Fibroblast of lung (primary cell): ENCODE data around the gene RHBDF2. TPM values are rescaled to one million over a fixed set of nuclear protein-coding genes. Genes with fewer than 3 reads are reported as not detected.

ENCODE experiments used
- DNase-seq, 2 donors: peaks; one replicate each; pipeline versions ENCODE4 v3.0.0 to v3.0.0-alpha.2; 2010; ENCODE audit warnings: low read depth in 2 of 2
- H2AFZ ChIP-seq: 2 replicates; pipeline ENCODE4 v1.5.1; 2012; ENCODE audit warnings: low read length, control low read depth, inconsistent platforms
- H3K27ac ChIP-seq: 2 replicates; pipeline ENCODE4 v1.5.1; 2011; ENCODE audit warnings: low read length, control low read depth; ENCODE audit not compliant: insufficient read depth
- H3K27me3 ChIP-seq: 2 replicates; pipeline ENCODE4 v1.5.1; 2011; ENCODE audit warnings: mild to moderate bottlenecking, low read length; ENCODE audit not compliant: control insufficient read depth, insufficient read depth
- H3K36me3 ChIP-seq: 2 replicates; pipeline ENCODE4 v1.5.1; 2011; ENCODE audit warnings: low read length; ENCODE audit not compliant: control insufficient read depth, insufficient read depth
- H3K4me1 ChIP-seq: 2 replicates; pipeline ENCODE4 v1.5.1; 2011; ENCODE audit warnings: low read length; ENCODE audit not compliant: control insufficient read depth, insufficient read depth; ENCODE audit errors: extremely low read depth
- H3K4me2 ChIP-seq: 2 replicates; pipeline ENCODE4 v1.5.1; 2011; ENCODE audit warnings: low read length, control low read depth; ENCODE audit not compliant: insufficient read depth; ENCODE audit errors: extremely low read depth
- H3K4me3 ChIP-seq, 4 experiments: fragments of 200-600 bp in 1 of 4; sonication (generic) in 1 of 4; replicated peaks in 1 of 4; 2 replicates each; pipeline ENCODE4 v1.5.1; 2011 to 2016; ENCODE audit warnings: low read length in 4 of 4, low read depth in 3 of 4, mild to moderate bottlenecking in 3 of 4, control low read depth in 2 of 4, inconsistent platforms in 1 of 4, mixed read lengths in 1 of 4; ENCODE audit not compliant: insufficient read depth in 1 of 4; ENCODE audit errors: control extremely low read depth in 1 of 4
- H3K79me2 ChIP-seq: 2 replicates; pipeline ENCODE4 v1.5.1; 2012; ENCODE audit warnings: mild to moderate bottlenecking, low read length, inconsistent platforms; ENCODE audit not compliant: control insufficient read depth, insufficient read depth
- H3K9ac ChIP-seq: 2 replicates; pipeline ENCODE4 v1.5.1; 2011; ENCODE audit warnings: mild to moderate bottlenecking, low read length, control low read depth; ENCODE audit not compliant: insufficient read depth
- H3K9me3 ChIP-seq: 2 replicates; pipeline ENCODE4 v1.5.1; 2012; ENCODE audit warnings: low read depth, low read length; ENCODE audit not compliant: control insufficient read depth, insufficient read depth
- H4K20me1 ChIP-seq: 2 replicates; pipeline ENCODE4 v1.5.1; 2011; ENCODE audit warnings: low read length; ENCODE audit not compliant: control insufficient read depth, insufficient read depth; ENCODE audit errors: extremely low read depth
- CTCF ChIP-seq, 2 donors: IDR thresholded peaks in 1 of 2; conservative IDR thresholded peaks in 1 of 2; 1 replicate in 1 of 2; 2 replicates in 1 of 2; pipeline ENCODE4 v1.5.1; 2011 to 2012; ENCODE audit warnings: low read length in 2 of 2, control low read depth in 1 of 2, inconsistent platforms in 1 of 2, low read depth in 1 of 2, mild to moderate bottlenecking in 1 of 2
- EZH2 ChIP-seq: IDR thresholded peaks from 2 replicates; pipeline ENCODE4 v1.5.1; 2012; ENCODE audit warnings: low read length, control low read depth, mild to moderate bottlenecking; ENCODE audit errors: missing control alignments
- polyA plus RNA-seq, 2 donors: library from polyadenylated mRNA; depleted of rRNA in 1 of 2; stranded (reverse) in 1 of 2; unstranded in 1 of 2; fragments of >200 nt; gene quantifications; 2 replicates each; pipeline ENCODE4 v1.2.1, GENCODE V29; 2011 to 2012; ENCODE audit warnings: missing spikeins in 1 of 2
- total RNA-seq: library from RNA; depleted of rRNA; stranded (reverse); fragments of >200 nt; gene quantifications from 2 replicates; pipeline ENCODE4 v1.2.1, GENCODE V29; 2014

The RHBDF2 gene
- total and polyA plus RNA-seq, 2 donors (not counting 1 experiment from before 2014, with no cell fraction given), result 0.94 to 5.1 TPM

GRCh38 chr17:76485569-76485968, 15.7 kb downstream of the RHBDF2 start:
- H3K9me3 ChIP-seq, result no peaks in the 10 kb centered on the region
- H3K4me2 ChIP-seq, result no peak overlapping the region
- peaks cover 4% of the 10 kb centered on the region for H3K4me1 ChIP-seq
- H4K20me1 ChIP-seq, result no peaks in the 10 kb centered on the region
- no peak overlapping the region for H3K4me3 ChIP-seq
- no peaks in the 10 kb centered on the region for H3K79me2 ChIP-seq
- TF ChIP-seq CTCF (conservative IDR thresholded peaks at IDR 0.05 in 1 of 2, IDR thresholded peaks at IDR 0.05 in 1 of 2; ENCODE audit: low read depth in 1 of 2, low read length in 2 of 2), result no peak
- no peak for TF ChIP-seq EZH2
- no peak overlapping the region for H3K9ac ChIP-seq
- H3K36me3 ChIP-seq, result no peaks in the 10 kb centered on the region
- H3K27me3 ChIP-seq, result no peaks in the 10 kb centered on the region
- no peak overlapping the region for H3K27ac ChIP-seq
- DNase-seq, result no peak
- H2AFZ ChIP-seq, result peak overlapping the region; percentile 60

- H3K4me2 ChIP-seq, result no peak overlapping the region
- H3K9me3 ChIP-seq, result no peaks in the 10 kb centered on the region
- no peak for DNase-seq
- no peaks in the 10 kb centered on the region for H3K27me3 ChIP-seq
- H3K4me1 ChIP-seq, result peaks cover 4% of the 10 kb centered on the region
- TF ChIP-seq CTCF (conservative IDR thresholded peaks at IDR 0.05 in 1 of 2, IDR thresholded peaks at IDR 0.05 in 1 of 2; ENCODE audit: low read depth in 1 of 2, low read length in 2 of 2) (no peak), EZH2 (no peak)
- H4K20me1 ChIP-seq, result no peaks in the 10 kb centered on the region
- no peaks in the 10 kb centered on the region for H3K36me3 ChIP-seq
- H3K9ac ChIP-seq, result no peak overlapping the region
- H3K4me3 ChIP-seq, result no peak overlapping the region
- no peaks in the 10 kb centered on the region for H3K79me2 ChIP-seq
- H3K27ac ChIP-seq, result peak overlapping the region; percentile 3
- no peak overlapping the region for H2AFZ ChIP-seq
Observed at GRCh38 chr17:76484228-76484725, 16.9 kb downstream of the RHBDF2 start.

GRCh38 chr17:76481071-76481655, 20.1 kb downstream of the RHBDF2 start:
- no peaks in the 10 kb centered on the region for H3K36me3 ChIP-seq
- TF ChIP-seq CTCF (conservative IDR thresholded peaks at IDR 0.05 in 1 of 2, IDR thresholded peaks at IDR 0.05 in 1 of 2; ENCODE audit: low read depth in 1 of 2, low read length in 2 of 2) (no peak), EZH2 (no peak)
- H3K4me2 ChIP-seq, result no peak overlapping the region
- no peak overlapping the region for H3K9ac ChIP-seq
- no peaks in the 10 kb centered on the region for H3K9me3 ChIP-seq
- H2AFZ ChIP-seq, result no peak overlapping the region
- H3K4me1 ChIP-seq, result peaks cover 4% of the 10 kb centered on the region
- H3K27ac ChIP-seq, result no peak overlapping the region
- H3K27me3 ChIP-seq, result no peaks in the 10 kb centered on the region
- no peaks in the 10 kb centered on the region for H3K79me2 ChIP-seq
- H3K4me3 ChIP-seq, result no peak overlapping the region
- DNase-seq, result no peak
- no peaks in the 10 kb centered on the region for H4K20me1 ChIP-seq
